ENCODE results near the gene LRGUK.

Gene LRGUK

DNA sequence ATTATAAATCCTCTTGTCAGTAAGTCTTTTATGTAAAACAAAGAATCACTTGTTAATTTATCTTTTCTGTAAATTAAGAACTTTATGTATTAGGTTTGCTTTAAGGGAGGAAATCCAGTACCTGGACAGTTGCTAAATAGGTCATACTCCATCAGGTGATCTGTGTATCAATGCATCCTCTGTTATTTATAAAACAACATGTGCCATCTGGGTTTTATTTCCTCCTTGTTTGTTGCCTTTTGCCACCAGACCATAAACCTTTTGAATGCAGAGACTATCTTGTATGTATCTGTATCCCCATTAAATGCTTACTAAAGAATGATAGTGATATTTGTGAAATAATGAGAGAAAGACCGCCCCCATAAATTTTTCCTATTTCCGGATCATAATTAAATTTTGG, 119.6 kb downstream of the LRGUK start:
- Histone ChIP-seq H2BK12ac (ENCODE audit: low read length) (no peak overlapping the region), H3K4me3 (ENCODE audit: low read length in 2 of 2) (no peak overlapping the region), H4K8ac (ENCODE audit: low read depth, low read length) (no peak overlapping the region), H3K9ac (ENCODE audit: low read depth, low read length, poor library complexity) (no peak overlapping the region), H3K36me3 (replicated peaks in 1 of 2; ENCODE audit: control insufficient read depth in 2 of 2, insufficient read depth in 2 of 2, low read length in 2 of 2) (no peaks in the 10 kb centered on the region), H3K4me1 (ENCODE audit: control insufficient read depth in 2 of 2, insufficient read depth in 1 of 2, low read depth in 1 of 2, low read length in 2 of 2) (no peaks in the 10 kb centered on the region), H3K23ac (ENCODE audit: low read depth, low read length, poor library complexity) (no peak overlapping the region), H2BK120ac (ENCODE audit: low read depth, low read length) (no peak overlapping the region), H3K9me3 (replicated peaks in 1 of 2; ENCODE audit: control insufficient read depth in 2 of 2, insufficient read depth in 1 of 2, low read depth in 1 of 2, low read length in 2 of 2) (no peaks in the 10 kb centered on the region), H3K4ac (ENCODE audit: low read length) (no peak overlapping the region), H3K27me3 (ENCODE audit: control insufficient read depth in 3 of 3, insufficient read depth in 3 of 3, low read depth in 1 of 3, low read length in 3 of 3) (peaks cover 0 to 6% (median 0%) of the 10 kb centered on the region in 3 experiments), H3K27ac (replicated peaks; ENCODE audit: low read length) (no peak overlapping the region), H3K14ac (ENCODE audit: low read length) (no peak overlapping the region), H3K18ac (ENCODE audit: low read length) (no peak overlapping the region), H2AFZ (ENCODE audit: low read length) (no peak overlapping the region), H3K4me2 (ENCODE audit: insufficient read depth, low read length, poor library complexity, severe bottlenecking) (no peak overlapping the region), H2AK5ac (ENCODE audit: low read depth, low read length) (no peak overlapping the region), H2BK5ac (ENCODE audit: low read length) (no peak overlapping the region), H3K79me1 (ENCODE audit: low read depth, low read length) (no peaks in the 10 kb centered on the region), H2BK15ac (ENCODE audit: low read length) (no peak overlapping the region), H4K91ac (ENCODE audit: low read depth, low read length, poor library complexity) (no peak overlapping the region)
- DNase-seq (ENCODE audit: low spot score), result no peak
- WGBS, 2 donors (ENCODE audit: extremely low coverage in 2 of 2, insufficient read length in 2 of 2, insufficient replicate concordance in 1 of 2), result no CpG with 5 or more reads among the region's 2 CpGs

DNA sequence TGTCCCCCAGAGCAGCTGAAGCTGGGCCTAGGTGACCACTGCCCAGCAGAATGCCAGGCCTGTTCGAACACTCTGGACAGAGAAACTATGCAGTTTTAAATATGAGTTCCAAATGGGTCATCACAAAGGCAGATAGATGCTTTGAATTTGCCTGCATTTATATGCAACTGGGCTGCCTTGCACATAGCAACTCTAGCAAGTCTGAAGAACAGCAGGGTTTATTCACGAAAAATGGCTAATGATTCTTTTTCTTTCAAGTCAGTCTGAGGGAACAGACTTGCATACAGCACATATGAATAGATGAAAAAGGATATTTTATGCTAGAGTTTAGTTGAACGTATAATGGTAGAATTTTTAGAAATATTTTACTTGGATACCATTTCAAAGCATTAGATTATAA, 121.1 kb downstream of the LRGUK start:
- Histone ChIP-seq H4K8ac (ENCODE audit: low read depth, low read length) (no peak overlapping the region), H3K4ac (ENCODE audit: low read length) (no peak overlapping the region), H2BK5ac (ENCODE audit: low read length) (no peak overlapping the region)

DNA sequence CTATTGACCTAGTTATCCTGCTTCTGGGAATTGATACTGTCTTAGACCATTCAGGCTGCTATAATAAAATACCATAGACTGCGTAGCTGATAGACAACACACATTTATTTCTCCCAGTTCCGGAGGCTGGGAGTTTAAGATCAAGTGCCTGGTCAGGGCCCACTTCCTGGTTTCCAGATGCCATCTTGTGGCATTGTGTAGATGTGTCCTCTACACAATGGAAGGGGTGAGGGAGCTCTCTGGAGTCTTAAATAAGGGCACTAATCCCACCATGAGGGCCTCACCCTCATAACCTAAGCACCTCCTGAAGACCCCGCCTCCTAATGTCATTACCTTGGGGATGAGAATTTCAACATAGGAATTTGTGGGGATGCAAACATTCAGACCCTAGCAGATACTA, 127.2 kb downstream of the LRGUK start:
- Histone ChIP-seq H2AFZ (ENCODE audit: low read length) (no peak overlapping the region), H2BK120ac (ENCODE audit: low read depth, low read length) (no peak overlapping the region), H3K23ac (ENCODE audit: low read depth, low read length, poor library complexity) (no peak overlapping the region), H3K4me2 (ENCODE audit: insufficient read depth, low read length, poor library complexity, severe bottlenecking) (no peak overlapping the region), H3K9ac (ENCODE audit: low read depth, low read length, poor library complexity) (no peak overlapping the region), H3K9me3 (replicated peaks in 1 of 2; ENCODE audit: control insufficient read depth in 2 of 2, insufficient read depth in 1 of 2, low read depth in 1 of 2, low read length in 2 of 2) (peaks cover 0 to 2% of the 10 kb centered on the region in 2 donors), H3K79me1 (ENCODE audit: low read depth, low read length) (no peaks in the 10 kb centered on the region), H3K4me1 (ENCODE audit: control insufficient read depth in 2 of 2, insufficient read depth in 1 of 2, low read depth in 1 of 2, low read length in 2 of 2) (no peaks in the 10 kb centered on the region), H2BK5ac (ENCODE audit: low read length) (no peak overlapping the region), H2BK12ac (ENCODE audit: low read length) (no peak overlapping the region), H3K27ac (replicated peaks; ENCODE audit: low read length) (no peak overlapping the region), H4K8ac (ENCODE audit: low read depth, low read length) (no peak overlapping the region), H2AK5ac (ENCODE audit: low read depth, low read length) (no peak overlapping the region), H3K18ac (ENCODE audit: low read length) (no peak overlapping the region), H3K36me3 (replicated peaks in 1 of 2; ENCODE audit: control insufficient read depth in 2 of 2, insufficient read depth in 2 of 2, low read length in 2 of 2) (no peaks in the 10 kb centered on the region), H3K14ac (ENCODE audit: low read length) (no peak overlapping the region), H4K91ac (ENCODE audit: low read depth, low read length, poor library complexity) (no peak overlapping the region), H3K4ac (ENCODE audit: low read length) (no peak overlapping the region), H3K27me3 (ENCODE audit: control insufficient read depth in 3 of 3, insufficient read depth in 3 of 3, low read depth in 1 of 3, low read length in 3 of 3) (peaks cover 0 to 5% (median 0%) of the 10 kb centered on the region in 3 experiments), H2BK15ac (ENCODE audit: low read length) (no peak overlapping the region), H3K4me3 (ENCODE audit: low read length in 2 of 2) (no peak overlapping the region)
- no peak for DNase-seq (ENCODE audit: low spot score)
- WGBS, 2 donors (ENCODE audit: extremely low coverage in 2 of 2, insufficient read length in 2 of 2, insufficient replicate concordance in 1 of 2), result no CpG with 5 or more reads among the region's 3 CpGs

More for the DNA sequence above, 121.1 kb downstream of the LRGUK start:
- no peaks in the 10 kb centered on the region for H3K4me1 ChIP-seq (ENCODE audit: control insufficient read depth in 2 of 2, insufficient read depth in 1 of 2, low read depth in 1 of 2, low read length in 2 of 2)
- H2BK15ac ChIP-seq (ENCODE audit: low read length), result no peak overlapping the region
- no peak overlapping the region for H2AFZ ChIP-seq (ENCODE audit: low read length)
- H3K27me3 ChIP-seq (ENCODE audit: control insufficient read depth in 3 of 3, insufficient read depth in 3 of 3, low read depth in 1 of 3, low read length in 3 of 3), result peaks cover 0 to 6% (median 0%) of the 10 kb centered on the region in 3 experiments
- no peak overlapping the region for H3K14ac ChIP-seq (ENCODE audit: low read length)
- H3K9me3 ChIP-seq (replicated peaks in 1 of 2; ENCODE audit: control insufficient read depth in 2 of 2, insufficient read depth in 1 of 2, low read depth in 1 of 2, low read length in 2 of 2), result no peaks in the 10 kb centered on the region
- no peak overlapping the region for H2BK120ac ChIP-seq (ENCODE audit: low read depth, low read length)
- H2BK12ac ChIP-seq (ENCODE audit: low read length), result no peak overlapping the region
- no peak overlapping the region for H3K23ac ChIP-seq (ENCODE audit: low read depth, low read length, poor library complexity)
- DNase-seq (ENCODE audit: low spot score), result no peak
- H3K36me3 ChIP-seq (replicated peaks in 1 of 2; ENCODE audit: control insufficient read depth in 2 of 2, insufficient read depth in 2 of 2, low read length in 2 of 2), result no peaks in the 10 kb centered on the region
- H3K4me3 ChIP-seq (ENCODE audit: low read length in 2 of 2), result no peak overlapping the region
- no peak overlapping the region for H4K91ac ChIP-seq (ENCODE audit: low read depth, low read length, poor library complexity)
- no peak overlapping the region for H3K27ac ChIP-seq (replicated peaks; ENCODE audit: low read length)
- no peaks in the 10 kb centered on the region for H3K79me1 ChIP-seq (ENCODE audit: low read depth, low read length)
- no peak overlapping the region for H3K18ac ChIP-seq (ENCODE audit: low read length)
- no peak overlapping the region for H2AK5ac ChIP-seq (ENCODE audit: low read depth, low read length)
- H3K9ac ChIP-seq (ENCODE audit: low read depth, low read length, poor library complexity), result no peak overlapping the region
- H3K4me2 ChIP-seq (ENCODE audit: insufficient read depth, low read length, poor library complexity, severe bottlenecking), result no peak overlapping the region
- no CpG with 5 or more reads among the region's 3 CpGs for WGBS, 2 donors (ENCODE audit: extremely low coverage in 2 of 2, insufficient read length in 2 of 2, insufficient replicate concordance in 1 of 2)

- no peak overlapping the region for H2BK12ac ChIP-seq (ENCODE audit: low read length)
- no CpG with 5 or more reads among the region's 5 CpGs for WGBS, 2 donors (ENCODE audit: extremely low coverage in 2 of 2, insufficient read length in 2 of 2, insufficient replicate concordance in 1 of 2)
- no peak overlapping the region for H3K9ac ChIP-seq (ENCODE audit: low read depth, low read length, poor library complexity)
- no peak overlapping the region for H3K4ac ChIP-seq (ENCODE audit: low read length)
- H3K36me3 ChIP-seq (replicated peaks in 1 of 2; ENCODE audit: control insufficient read depth in 2 of 2, insufficient read depth in 2 of 2, low read length in 2 of 2), result no peaks in the 10 kb centered on the region
- no peaks in the 10 kb centered on the region for H3K4me1 ChIP-seq (ENCODE audit: control insufficient read depth in 2 of 2, insufficient read depth in 1 of 2, low read depth in 1 of 2, low read length in 2 of 2)
- no peak overlapping the region for H4K91ac ChIP-seq (ENCODE audit: low read depth, low read length, poor library complexity)
- DNase-seq (ENCODE audit: low spot score), result no peak
- no peaks in the 10 kb centered on the region for H3K27me3 ChIP-seq (ENCODE audit: control insufficient read depth in 3 of 3, insufficient read depth in 3 of 3, low read depth in 1 of 3, low read length in 3 of 3)
- H3K4me2 ChIP-seq (ENCODE audit: insufficient read depth, low read length, poor library complexity, severe bottlenecking), result no peak overlapping the region
- no peak overlapping the region for H2AK5ac ChIP-seq (ENCODE audit: low read depth, low read length)
- H2BK120ac ChIP-seq (ENCODE audit: low read depth, low read length), result no peak overlapping the region
- no peak overlapping the region for H3K27ac ChIP-seq (replicated peaks; ENCODE audit: low read length)
- no peak overlapping the region for H3K14ac ChIP-seq (ENCODE audit: low read length)
- no peaks in the 10 kb centered on the region for H3K79me1 ChIP-seq (ENCODE audit: low read depth, low read length)
- no peak overlapping the region for H3K4me3 ChIP-seq (ENCODE audit: low read length in 2 of 2)
- H2BK15ac ChIP-seq (ENCODE audit: low read length), result no peak overlapping the region
- H3K9me3 ChIP-seq (replicated peaks in 1 of 2; ENCODE audit: control insufficient read depth in 2 of 2, insufficient read depth in 1 of 2, low read depth in 1 of 2, low read length in 2 of 2), result peaks cover 0 to 2% of the 10 kb centered on the region in 2 donors
- no peak overlapping the region for H3K18ac ChIP-seq (ENCODE audit: low read length)
- H3K23ac ChIP-seq (ENCODE audit: low read depth, low read length, poor library complexity), result no peak overlapping the region
- H4K8ac ChIP-seq (ENCODE audit: low read depth, low read length), result no peak overlapping the region
- no peak overlapping the region for H2BK5ac ChIP-seq (ENCODE audit: low read length)
- no peak overlapping the region for H2AFZ ChIP-seq (ENCODE audit: low read length)
Measured at GRCh38 chr7:134255814-134256213, 128.7 kb downstream of the LRGUK start.

All from neuronal stem cell (in vitro differentiated cells).